WTC11 (cell line): ENCODE measurements around the gene SECTM1. TPM values are rescaled to one million over a fixed set of nuclear protein-coding genes. Genes with fewer than 3 reads are reported as not detected.
"Not testable (repeated sequence)": the region's sequence is repeated elsewhere in the genome, so short reads cannot be mapped to it uniquely, and the experiment has no call there.

Source experiments
- ATAC-seq: fragments of 200-7000 bp; cut with Tn5 transposase; 2 replicates; pipeline ENCODE4 v1.10.0; 2021; ENCODE audit warnings: mild to moderate bottlenecking, moderate library complexity
- CTCF ChIA-PET: fragments of 300-600 bp; sonication (Branson Sonifier 250); formaldehyde crosslinking; loops from one replicate; lab custom pipeline; 2021; ENCODE audit warnings: antibody characterized with exemption; lab: Charles Lee
- POLR2A ChIA-PET: fragments of 350-600 bp; sonication (Branson Sonifier 250); formaldehyde crosslinking; loops from one replicate; lab custom pipeline; 2021; ENCODE audit warnings: antibody characterized with exemption; lab: Charles Lee
- DNase-seq: peaks from one replicate; pipeline ENCODE4 v3.0.0; 2021; ENCODE audit warnings: low spot score
- H3K27ac Mint-ChIP-seq: 2 replicates; pipeline ENCODE4 v1.8.0; 2021; ENCODE audit warnings: mixed read lengths
- H3K27me3 Mint-ChIP-seq: 2 replicates; pipeline ENCODE4 v1.8.0; 2021; ENCODE audit warnings: low read depth, mild to moderate bottlenecking, moderate library complexity, mixed read lengths
- H3K36me3 Mint-ChIP-seq: 2 replicates; pipeline ENCODE4 v1.8.0; 2021; ENCODE audit warnings: mixed read lengths
- H3K4me1 Mint-ChIP-seq: 2 replicates; pipeline ENCODE4 v1.8.0; 2022; ENCODE audit warnings: mixed read lengths
- H3K4me3 Mint-ChIP-seq: 2 replicates; pipeline ENCODE4 v1.8.0; 2021; ENCODE audit warnings: mild to moderate bottlenecking, moderate library complexity, mixed read lengths
- H3K9me3 Mint-ChIP-seq: 2 replicates; pipeline ENCODE4 v1.8.0; 2021; ENCODE audit warnings: mixed read lengths
- CDX4 ChIP-seq: fragments of 250-450 bp; sonication (Bioruptor Pico); IDR thresholded peaks from 2 replicates; pipeline ENCODE4 v1.9.0; 2021; ENCODE audit warnings: moderate library complexity, mild to moderate bottlenecking, inconsistent platforms, borderline replicate concordance
- CREM ChIP-seq: sonication (generic); formaldehyde crosslinking; IDR thresholded peaks from 2 replicates; pipeline ENCODE4 v1.8.1; 2022; ENCODE audit warnings: mild to moderate bottlenecking, missing genetic modification reagents, moderate library complexity
- HMGXB4 ChIP-seq: sonication (generic); formaldehyde crosslinking; IDR thresholded peaks from 2 replicates; pipeline ENCODE4 v1.8.1; 2023; ENCODE audit warnings: mild to moderate bottlenecking, moderate library complexity, missing genetic modification reagents
- IRF2 ChIP-seq: sonication (generic); formaldehyde crosslinking; IDR thresholded peaks from 2 replicates; pipeline ENCODE4 v1.8.0; 2022; ENCODE audit warnings: low read depth, missing genetic modification reagents, borderline replicate concordance
- KAT7 ChIP-seq: sonication (generic); formaldehyde crosslinking; IDR thresholded peaks from 2 replicates; pipeline ENCODE4 v1.8.1; 2023; ENCODE audit warnings: missing genetic modification reagents, mild to moderate bottlenecking, borderline replicate concordance
- MYBL2 ChIP-seq: sonication (generic); formaldehyde crosslinking; IDR thresholded peaks from 2 replicates; pipeline ENCODE4 v1.8.1; 2023; ENCODE audit warnings: mild to moderate bottlenecking, moderate library complexity, missing genetic modification reagents
- NR1H2 ChIP-seq: sonication (generic); formaldehyde crosslinking; IDR thresholded peaks from 2 replicates; pipeline ENCODE4 v1.9.0; 2021; ENCODE audit warnings: mild to moderate bottlenecking, moderate library complexity, missing genetic modification reagents
- NR2C2 ChIP-seq: sonication (generic); formaldehyde crosslinking; IDR thresholded peaks from 2 replicates; pipeline ENCODE4 v1.8.0; 2022; ENCODE audit warnings: mild to moderate bottlenecking, missing genetic modification reagents
- PRRX2 ChIP-seq: fragments of 250-450 bp; sonication (Bioruptor Pico); IDR thresholded peaks from 2 replicates; pipeline ENCODE4 v1.8.0; 2021; ENCODE audit warnings: mild to moderate bottlenecking
- RELA ChIP-seq: sonication (generic); formaldehyde crosslinking; IDR thresholded peaks from 2 replicates; pipeline ENCODE4 v1.8.1; 2022; ENCODE audit warnings: missing genetic modification reagents, mild to moderate bottlenecking, borderline replicate concordance
- SMAD4 ChIP-seq: sonication (generic); formaldehyde crosslinking; IDR thresholded peaks from 2 replicates; pipeline ENCODE4 v1.8.0; 2022; ENCODE audit warnings: mild to moderate bottlenecking, missing genetic modification reagents
- SP1 ChIP-seq: sonication (generic); formaldehyde crosslinking; conservative IDR thresholded peaks from 2 replicates; pipeline ENCODE4 v1.8.1; 2022; ENCODE audit warnings: missing genetic modification reagents
- TEAD4 ChIP-seq: sonication (generic); formaldehyde crosslinking; IDR thresholded peaks from 2 replicates; pipeline ENCODE4 v1.8.0; 2022; ENCODE audit warnings: mild to moderate bottlenecking, missing genetic modification reagents
- ZNF138 ChIP-seq: sonication (generic); formaldehyde crosslinking; conservative IDR thresholded peaks from 2 replicates; pipeline ENCODE4 v1.8.1; 2022; ENCODE audit warnings: mild to moderate bottlenecking, moderate library complexity, missing genetic modification reagents
- ZNF232 ChIP-seq: sonication (generic); formaldehyde crosslinking; IDR thresholded peaks from 2 replicates; pipeline ENCODE4 v1.8.0; 2022; ENCODE audit warnings: mild to moderate bottlenecking, missing genetic modification reagents
- ZNF317 ChIP-seq: sonication (generic); formaldehyde crosslinking; IDR thresholded peaks from 2 replicates; pipeline ENCODE4 v1.8.1; 2023; ENCODE audit warnings: low read depth, mild to moderate bottlenecking, moderate library complexity, missing genetic modification reagents, borderline replicate concordance
- ZNF416 ChIP-seq: fragments of 250-450 bp; sonication (Bioruptor Pico); IDR thresholded peaks from 2 replicates; pipeline ENCODE4 v1.9.0; 2021; ENCODE audit warnings: mild to moderate bottlenecking, inconsistent platforms
- total RNA-seq: library from RNA; stranded (reverse); gene quantifications from 3 replicates; pipeline ENCODE4 v1.2.3, GENCODE V29; 2021
- TF ChIP-seq, protein P1 (sequence below): sonication (generic); formaldehyde crosslinking; IDR thresholded peaks from 2 replicates; pipeline ENCODE4 v1.8.0; 2022; ENCODE audit warnings: missing genetic modification reagents
- TF ChIP-seq, protein P2 (sequence below): fragments of 250-450 bp; sonication (Bioruptor Pico); IDR thresholded peaks from 2 replicates; pipeline ENCODE4 v1.9.0; 2021; ENCODE audit warnings: mild to moderate bottlenecking

The SECTM1 gene
- total RNA-seq, 1 experiment from 2014 or later = 0.22 TPM

DNA sequence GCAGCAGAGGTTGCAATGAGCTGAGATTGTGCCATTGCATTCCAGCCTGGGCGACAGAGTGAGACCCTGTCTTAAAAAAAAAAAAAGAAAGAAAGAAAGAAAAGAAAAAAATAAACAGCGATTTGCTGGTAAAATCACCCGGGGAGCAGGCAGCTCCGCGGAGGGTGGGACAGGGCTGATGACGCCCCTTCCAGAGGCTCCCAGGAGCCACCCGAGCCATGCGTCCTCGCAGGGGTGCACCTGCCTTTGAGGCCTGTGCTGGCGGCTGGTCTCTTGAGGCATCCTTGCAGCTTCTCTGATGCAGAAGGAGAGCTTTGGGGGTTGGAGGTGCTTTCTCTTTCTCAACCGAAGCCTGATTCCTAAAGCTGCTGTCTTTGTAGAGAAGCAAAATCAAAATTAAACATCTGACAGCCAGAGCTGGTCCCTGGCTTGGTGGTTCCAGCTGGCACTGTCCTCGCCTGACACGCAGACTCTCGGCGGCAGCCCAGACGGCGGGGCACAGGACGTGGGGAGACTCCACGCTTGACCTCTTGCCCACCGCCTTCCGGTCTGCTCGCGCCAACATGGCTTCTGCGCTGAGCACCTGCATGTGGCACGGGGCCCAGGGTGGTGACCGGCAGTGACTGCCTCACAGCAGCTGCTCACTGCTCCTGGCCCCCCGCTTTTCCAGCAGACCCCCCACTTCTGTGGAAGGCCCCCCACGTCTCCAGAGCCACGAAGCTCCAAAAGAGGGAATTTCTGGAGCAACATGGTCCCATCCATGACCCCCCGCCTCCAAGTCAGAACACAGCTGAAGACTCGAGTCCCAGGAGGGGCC, 44.6 kb upstream of the SECTM1 start:
- H3K4me3 Mint-ChIP-seq = no peak overlapping the region
- POLR2A ChIA-PET = interaction anchor here (0.6 kb wide), 1 partner anchor 324 kb away, joined by 3 read pairs; no protein-coding TSS in a partner anchor
- H3K4me1 Mint-ChIP-seq = no peaks in the 10 kb centered on the region
- ATAC-seq = no peak
- no peaks in the 10 kb centered on the region for H3K9me3 Mint-ChIP-seq
- no peak for DNase-seq
- no peaks in the 10 kb centered on the region for H3K36me3 Mint-ChIP-seq
- TF ChIP-seq SP1 (CRISPR knock-in tag) (no peak), CREM (no peak), SMAD4 (CRISPR knock-in tag) (no peak), ZNF416 (CRISPR knock-in tag) (no peak), TEAD4 (CRISPR knock-in tag) (no peak)
- H3K27ac Mint-ChIP-seq = no peak overlapping the region
- CTCF ChIA-PET = interaction anchor here (1.1 kb wide), 1 partner anchor 143 kb away, joined by 3 read pairs; no protein-coding TSS in a partner anchor
- H3K27me3 Mint-ChIP-seq = peaks cover 32% of the 10 kb centered on the region

DNA sequence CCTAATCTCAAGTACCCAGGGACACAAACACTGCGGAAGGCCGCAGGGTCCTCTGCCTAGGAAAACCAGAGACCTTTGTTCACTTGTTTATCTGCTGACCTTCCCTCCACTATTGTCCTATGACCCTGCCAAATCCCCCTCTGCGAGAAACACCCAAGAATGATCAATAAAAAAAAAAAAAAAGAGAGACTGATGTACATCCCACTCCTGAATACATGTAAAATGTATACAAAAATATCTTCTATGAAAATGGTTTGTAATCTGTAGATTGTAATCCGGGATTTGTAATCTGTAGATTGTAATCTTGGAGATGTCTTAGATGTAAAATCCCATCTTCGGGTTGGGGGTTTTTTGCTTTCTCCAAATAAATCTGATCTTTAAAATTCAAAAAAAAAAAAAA, 43.7 kb upstream of the SECTM1 start:
- H3K27ac Mint-ChIP-seq, H3K4me1 Mint-ChIP-seq, H3K4me3 Mint-ChIP-seq, CTCF ChIA-PET, H3K9me3 Mint-ChIP-seq, ATAC-seq, DNase-seq, H3K36me3 Mint-ChIP-seq: not testable (repeated sequence)
- POLR2A ChIA-PET = interaction anchor here (0.6 kb wide), 1 partner anchor 323 kb away, joined by 3 read pairs; no protein-coding TSS in a partner anchor
- peaks cover 40% of the 10 kb centered on the region for H3K27me3 Mint-ChIP-seq

- Mint-ChIP-seq H3K9me3 (no peaks in the 10 kb centered on the region), H3K4me1 (no peaks in the 10 kb centered on the region), H3K27me3 (peaks cover 39% of the 10 kb centered on the region), H3K36me3 (no peaks in the 10 kb centered on the region), H3K4me3 (no peak overlapping the region), H3K27ac (no peak overlapping the region)
- ChIA-PET POLR2A (no interaction called here), CTCF (interaction anchor here (0.9 kb wide), 1 partner anchor 24 kb away, joined by 3 read pairs; no protein-coding TSS in a partner anchor)
- no peak for DNase-seq
- no peak for TF ChIP-seq CDX4 (CRISPR knock-in tag)
- TF ChIP-seq NR1H2 = no peak
- no peak for TF ChIP-seq ZNF232 (CRISPR knock-in tag)
- no peak for TF ChIP-seq KAT7 (CRISPR knock-in tag)
- TF ChIP-seq, protein P1, sequence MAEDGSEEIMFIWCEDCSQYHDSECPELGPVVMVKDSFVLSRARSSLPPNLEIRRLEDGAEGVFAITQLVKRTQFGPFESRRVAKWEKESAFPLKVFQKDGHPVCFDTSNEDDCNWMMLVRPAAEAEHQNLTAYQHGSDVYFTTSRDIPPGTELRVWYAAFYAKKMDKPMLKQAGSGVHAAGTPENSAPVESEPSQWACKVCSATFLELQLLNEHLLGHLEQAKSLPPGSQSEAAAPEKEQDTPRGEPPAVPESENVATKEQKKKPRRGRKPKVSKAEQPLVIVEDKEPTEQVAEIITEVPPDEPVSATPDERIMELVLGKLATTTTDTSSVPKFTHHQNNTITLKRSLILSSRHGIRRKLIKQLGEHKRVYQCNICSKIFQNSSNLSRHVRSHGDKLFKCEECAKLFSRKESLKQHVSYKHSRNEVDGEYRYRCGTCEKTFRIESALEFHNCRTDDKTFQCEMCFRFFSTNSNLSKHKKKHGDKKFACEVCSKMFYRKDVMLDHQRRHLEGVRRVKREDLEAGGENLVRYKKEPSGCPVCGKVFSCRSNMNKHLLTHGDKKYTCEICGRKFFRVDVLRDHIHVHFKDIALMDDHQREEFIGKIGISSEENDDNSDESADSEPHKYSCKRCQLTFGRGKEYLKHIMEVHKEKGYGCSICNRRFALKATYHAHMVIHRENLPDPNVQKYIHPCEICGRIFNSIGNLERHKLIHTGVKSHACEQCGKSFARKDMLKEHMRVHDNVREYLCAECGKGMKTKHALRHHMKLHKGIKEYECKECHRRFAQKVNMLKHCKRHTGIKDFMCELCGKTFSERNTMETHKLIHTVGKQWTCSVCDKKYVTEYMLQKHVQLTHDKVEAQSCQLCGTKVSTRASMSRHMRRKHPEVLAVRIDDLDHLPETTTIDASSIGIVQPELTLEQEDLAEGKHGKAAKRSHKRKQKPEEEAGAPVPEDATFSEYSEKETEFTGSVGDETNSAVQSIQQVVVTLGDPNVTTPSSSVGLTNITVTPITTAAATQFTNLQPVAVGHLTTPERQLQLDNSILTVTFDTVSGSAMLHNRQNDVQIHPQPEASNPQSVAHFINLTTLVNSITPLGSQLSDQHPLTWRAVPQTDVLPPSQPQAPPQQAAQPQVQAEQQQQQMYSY (CRISPR knock-in tag) = no peak
- TF ChIP-seq PRRX2 = no peak
- TF ChIP-seq RELA = no peak
- TF ChIP-seq IRF2 (CRISPR knock-in tag) = no peak
- TF ChIP-seq, protein P2, sequence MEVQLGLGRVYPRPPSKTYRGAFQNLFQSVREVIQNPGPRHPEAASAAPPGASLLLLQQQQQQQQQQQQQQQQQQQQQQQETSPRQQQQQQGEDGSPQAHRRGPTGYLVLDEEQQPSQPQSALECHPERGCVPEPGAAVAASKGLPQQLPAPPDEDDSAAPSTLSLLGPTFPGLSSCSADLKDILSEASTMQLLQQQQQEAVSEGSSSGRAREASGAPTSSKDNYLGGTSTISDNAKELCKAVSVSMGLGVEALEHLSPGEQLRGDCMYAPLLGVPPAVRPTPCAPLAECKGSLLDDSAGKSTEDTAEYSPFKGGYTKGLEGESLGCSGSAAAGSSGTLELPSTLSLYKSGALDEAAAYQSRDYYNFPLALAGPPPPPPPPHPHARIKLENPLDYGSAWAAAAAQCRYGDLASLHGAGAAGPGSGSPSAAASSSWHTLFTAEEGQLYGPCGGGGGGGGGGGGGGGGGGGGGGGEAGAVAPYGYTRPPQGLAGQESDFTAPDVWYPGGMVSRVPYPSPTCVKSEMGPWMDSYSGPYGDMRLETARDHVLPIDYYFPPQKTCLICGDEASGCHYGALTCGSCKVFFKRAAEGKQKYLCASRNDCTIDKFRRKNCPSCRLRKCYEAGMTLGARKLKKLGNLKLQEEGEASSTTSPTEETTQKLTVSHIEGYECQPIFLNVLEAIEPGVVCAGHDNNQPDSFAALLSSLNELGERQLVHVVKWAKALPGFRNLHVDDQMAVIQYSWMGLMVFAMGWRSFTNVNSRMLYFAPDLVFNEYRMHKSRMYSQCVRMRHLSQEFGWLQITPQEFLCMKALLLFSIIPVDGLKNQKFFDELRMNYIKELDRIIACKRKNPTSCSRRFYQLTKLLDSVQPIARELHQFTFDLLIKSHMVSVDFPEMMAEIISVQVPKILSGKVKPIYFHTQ (CRISPR knock-in tag) = no peak
- TF ChIP-seq MYBL2 (CRISPR knock-in tag) = no peak
- no peak for TF ChIP-seq ZNF317 (CRISPR knock-in tag)
- no peak for TF ChIP-seq NR2C2 (CRISPR knock-in tag)
- no peak for TF ChIP-seq ZNF138 (CRISPR knock-in tag)
- TF ChIP-seq HMGXB4 (CRISPR knock-in tag) = no peak
- ATAC-seq = no peak
Measured at GRCh38 chr17:82376042-82376730, 42.6 kb upstream of the SECTM1 start.
